Cardiac septum (tissue), 1 donor: ENCODE data around the gene FFAR4. TPM values are rescaled to one million over a fixed set of nuclear protein-coding genes. Genes with fewer than 3 reads are reported as not detected.

ENCODE experiments used
- DNase-seq: peaks from one replicate; pipeline ENCODE4 v3.0.0-alpha.2; 2020; ENCODE audit warnings: low spot score
- intact Hi-C: fragments of 100-400 bp; cut with DNase I; formaldehyde crosslinking; loops from one replicate; pipeline ENCODE4 v1.14.0; 2022
- total RNA-seq: library from RNA; stranded (reverse); fragmentation: NEBNext Ultra II Directional; extraction: Animal tissue kit (Norgen Biotek cat#: 25700); gene quantifications from one replicate; pipeline ENCODE4 v1.2.1, GENCODE V29; 2021
- donor health status: DM: no; HTN: no; CAD: no.

The FFAR4 gene
- total RNA-seq, 1 donor from 2014 or later: 0.08 TPM

DNA sequence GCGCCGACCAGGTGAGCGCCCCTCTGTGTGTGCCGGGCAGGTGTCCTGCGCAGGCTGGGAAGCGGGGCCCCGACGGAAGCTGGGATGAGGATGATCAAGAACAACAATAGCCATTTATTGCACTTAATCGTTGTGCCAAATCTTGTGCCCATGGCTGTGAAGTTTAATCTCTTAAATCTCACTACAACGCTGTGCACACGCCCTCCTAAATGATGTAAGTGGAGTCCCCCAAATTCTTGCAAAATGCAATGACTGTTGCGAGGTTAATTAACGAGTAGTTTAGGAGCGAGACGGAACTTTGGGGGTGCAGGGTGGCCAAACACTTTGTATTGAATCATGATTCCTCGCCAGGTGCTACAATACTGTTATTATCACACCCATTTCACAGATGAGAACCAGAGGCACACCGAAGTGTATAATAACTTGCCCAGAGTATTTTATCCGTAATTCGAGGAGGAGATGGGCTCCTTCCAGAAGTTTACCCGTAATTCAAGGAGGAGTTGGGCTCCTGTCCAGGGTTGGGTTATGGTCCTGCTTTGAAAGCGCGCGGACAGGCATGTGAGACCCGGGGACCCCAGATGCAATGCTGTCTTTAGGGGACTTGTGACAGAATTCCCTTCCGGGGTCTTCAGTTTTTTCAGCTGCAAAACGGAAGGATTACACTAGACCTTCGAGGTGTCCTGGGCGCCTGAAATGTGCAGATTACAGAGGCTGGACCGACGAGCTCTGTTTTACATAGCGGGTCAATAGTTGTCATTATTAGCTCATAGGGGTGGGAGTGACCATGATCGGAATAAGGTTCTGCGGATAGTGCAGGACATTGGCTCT, 1.0 kb downstream of the FFAR4 start:
- DNase-seq: no peak
- intact Hi-C loops: no loop called here

DNA sequence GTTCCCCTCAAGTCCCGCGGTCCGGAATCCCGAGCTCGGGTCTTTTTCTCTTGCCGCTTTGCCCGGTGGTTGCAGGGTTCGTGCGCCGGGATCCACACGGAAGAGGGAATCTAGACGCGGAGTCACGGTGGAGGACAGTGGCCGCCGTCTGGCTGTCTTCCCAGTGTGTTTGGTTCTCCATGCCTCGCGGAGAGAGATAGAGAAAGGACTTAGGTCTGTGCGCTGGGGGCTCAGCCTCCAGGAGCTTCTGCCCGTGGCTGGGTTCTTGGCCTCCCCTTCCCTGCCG, 1.6 kb downstream of the FFAR4 start:
- DNase-seq: no peak
- intact Hi-C loops: no loop called here

DNA sequence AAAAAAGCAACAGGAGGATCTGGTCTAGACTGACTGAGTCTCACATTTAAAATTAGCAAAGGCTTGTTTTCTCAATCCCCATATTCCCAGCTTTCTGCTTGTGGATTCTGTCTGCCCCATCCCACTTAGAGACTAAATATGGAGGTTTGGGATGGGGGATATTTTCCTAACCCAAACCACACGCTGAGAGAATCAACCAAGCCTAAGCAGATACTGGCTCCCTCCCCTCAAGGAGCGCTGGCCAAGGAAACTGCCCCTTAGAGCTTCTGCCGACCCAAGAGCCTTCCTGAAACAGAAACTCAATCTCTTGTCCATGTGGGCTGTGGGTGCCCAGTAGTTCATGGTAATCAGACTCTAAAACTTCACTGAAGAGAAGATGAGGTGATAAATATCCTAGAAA, 3.9 kb downstream of the FFAR4 start:
- no peak for DNase-seq
- intact Hi-C loops: no loop called here

DNA sequence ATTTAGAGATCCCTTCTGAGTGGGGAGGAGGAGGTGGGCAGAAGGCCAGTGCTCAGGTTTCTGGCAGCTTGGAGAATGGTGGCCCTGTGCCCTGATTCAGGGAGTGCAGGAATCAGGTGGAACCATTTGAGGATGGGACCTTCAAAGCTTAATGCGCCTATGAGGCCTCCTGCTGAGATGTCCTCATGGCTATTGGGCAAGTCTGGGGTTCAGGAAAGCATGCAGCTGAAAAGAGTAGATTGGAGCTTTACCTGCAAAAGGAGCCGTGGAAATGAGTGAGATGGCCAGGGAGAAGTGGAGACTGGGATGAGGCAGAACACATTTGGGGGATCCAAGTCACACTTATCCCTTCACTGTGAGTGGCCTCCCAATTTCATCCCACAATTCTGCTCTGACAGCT, 6.1 kb downstream of the FFAR4 start:
- no peak for DNase-seq
- intact Hi-C loops: no loop called here

DNA sequence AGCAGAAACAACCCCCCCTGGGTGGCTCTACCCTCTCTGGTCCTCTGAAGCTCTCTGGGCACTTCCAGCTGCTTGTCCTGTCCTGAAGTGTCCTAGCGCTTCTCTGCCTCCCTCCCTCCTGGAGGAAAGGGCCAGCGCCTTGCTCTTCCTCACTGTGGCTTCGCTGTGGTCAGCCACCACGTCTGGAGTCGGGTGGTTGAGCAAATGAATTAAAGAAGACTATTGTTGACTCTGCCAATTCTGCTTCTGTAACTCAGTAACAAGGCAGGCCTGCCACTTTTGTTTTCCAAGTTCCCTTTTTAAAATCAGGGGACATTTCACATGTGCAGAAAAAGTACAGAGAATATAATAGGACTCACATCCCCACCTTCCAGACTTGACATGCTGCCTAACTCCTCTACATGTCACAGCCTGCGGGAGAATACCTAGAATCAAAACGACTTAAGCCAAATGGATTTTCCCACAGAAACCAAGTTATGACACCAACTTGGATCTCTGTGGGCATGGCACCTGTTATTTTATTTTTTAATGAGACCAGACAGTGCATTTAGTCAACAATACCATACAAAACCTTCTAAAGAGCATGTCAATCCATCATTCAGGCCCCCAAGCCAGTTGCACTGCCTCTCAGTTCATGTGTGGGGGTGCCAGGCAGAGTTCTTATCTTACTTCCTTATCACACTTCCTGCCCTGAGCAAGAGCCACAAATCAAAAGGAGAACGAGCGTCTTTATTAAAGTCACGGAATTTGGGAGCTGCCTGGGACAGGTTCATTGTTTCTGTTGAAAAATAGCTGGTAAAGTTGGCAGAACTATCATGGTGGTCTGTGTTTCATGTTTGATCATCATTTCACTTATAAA, 6.8 kb downstream of the FFAR4 start:
- no peak for DNase-seq
- intact Hi-C loops: no loop called here

DNA sequence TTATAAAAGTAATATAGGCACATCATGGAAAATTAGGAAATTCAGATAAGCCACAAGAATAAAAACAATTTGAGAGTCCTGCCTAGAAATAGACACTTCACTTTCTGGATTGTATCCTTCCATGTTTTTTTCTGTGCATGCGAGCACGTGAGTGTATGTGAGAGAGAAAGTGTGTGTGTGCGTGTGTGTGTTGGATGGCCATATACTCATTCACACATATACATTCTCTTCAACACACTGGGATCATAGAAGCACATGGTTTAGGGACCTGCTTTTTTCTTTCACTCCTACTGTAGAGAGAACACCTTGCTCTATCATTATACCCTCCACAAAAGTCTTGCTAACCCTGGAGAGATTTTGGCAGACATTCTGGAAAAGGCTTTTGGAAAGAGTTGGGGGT, 7.5 kb downstream of the FFAR4 start:
- intact Hi-C loops: no loop called here
- DNase-seq: no peak

DNA sequence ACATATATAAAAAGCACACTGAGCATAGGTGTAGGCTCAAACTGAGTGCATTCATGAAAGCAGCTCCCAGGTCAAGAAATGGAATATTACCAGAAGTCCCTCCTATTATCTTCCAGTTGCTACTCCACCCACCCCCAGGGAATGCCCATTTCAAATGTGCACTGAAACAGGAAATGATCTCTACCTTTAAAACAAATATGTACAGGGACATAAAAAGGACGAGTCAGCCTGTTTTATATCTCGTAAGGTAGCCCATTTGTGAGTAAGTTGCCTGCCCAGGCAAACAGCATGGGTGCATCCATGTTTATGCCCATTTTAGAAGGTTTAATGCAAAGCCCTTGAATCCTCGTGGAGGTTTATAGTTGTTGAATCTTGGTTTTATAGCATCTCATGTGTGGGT, 10.4 kb downstream of the FFAR4 start:
- DNase-seq: no peak
- intact Hi-C loops: no loop called here

DNA sequence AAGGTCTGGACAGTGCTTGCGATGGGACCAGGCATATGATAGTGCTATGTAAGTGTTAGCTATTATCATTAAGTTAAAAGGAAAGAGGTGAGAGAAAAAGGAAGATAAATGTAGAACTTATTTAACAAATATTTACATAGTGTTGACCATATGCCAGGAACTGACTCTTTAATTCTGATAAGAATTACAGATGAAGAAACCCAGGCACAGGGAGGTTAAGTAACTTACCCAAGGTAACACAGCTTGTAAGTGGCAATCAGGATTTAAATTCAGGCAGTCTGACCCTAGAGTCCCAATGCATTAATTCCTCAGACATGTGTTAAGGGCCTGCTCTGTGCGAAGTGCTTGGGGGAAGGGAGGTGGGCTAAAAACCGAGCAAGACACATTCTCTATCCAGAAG, 11.1 kb downstream of the FFAR4 start:
- DNase-seq: no peak

DNA sequence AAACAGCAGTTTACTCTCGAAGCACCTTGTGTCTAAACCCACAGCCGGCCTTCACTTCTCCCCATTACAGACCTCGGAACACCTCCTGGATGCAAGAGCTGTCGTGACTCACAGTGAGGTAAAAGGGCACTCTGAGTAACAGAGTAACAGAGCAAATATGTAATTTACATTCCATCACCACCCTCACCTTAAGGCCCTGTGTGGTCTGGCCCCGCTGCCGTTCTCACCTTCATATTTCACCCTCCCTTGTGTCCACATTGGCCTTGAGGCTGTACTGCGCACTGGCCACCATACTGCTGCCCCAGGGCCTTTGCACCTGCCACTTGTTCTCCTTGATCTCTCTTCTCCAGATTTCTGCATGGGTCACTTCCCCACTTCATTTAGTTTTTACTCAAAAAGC, 12.6 kb downstream of the FFAR4 start:
- intact Hi-C loops: no loop called here
- DNase-seq: no peak

More for the DNA sequence above, 11.1 kb downstream of the FFAR4 start:
- intact Hi-C loops: no loop called here

DNA sequence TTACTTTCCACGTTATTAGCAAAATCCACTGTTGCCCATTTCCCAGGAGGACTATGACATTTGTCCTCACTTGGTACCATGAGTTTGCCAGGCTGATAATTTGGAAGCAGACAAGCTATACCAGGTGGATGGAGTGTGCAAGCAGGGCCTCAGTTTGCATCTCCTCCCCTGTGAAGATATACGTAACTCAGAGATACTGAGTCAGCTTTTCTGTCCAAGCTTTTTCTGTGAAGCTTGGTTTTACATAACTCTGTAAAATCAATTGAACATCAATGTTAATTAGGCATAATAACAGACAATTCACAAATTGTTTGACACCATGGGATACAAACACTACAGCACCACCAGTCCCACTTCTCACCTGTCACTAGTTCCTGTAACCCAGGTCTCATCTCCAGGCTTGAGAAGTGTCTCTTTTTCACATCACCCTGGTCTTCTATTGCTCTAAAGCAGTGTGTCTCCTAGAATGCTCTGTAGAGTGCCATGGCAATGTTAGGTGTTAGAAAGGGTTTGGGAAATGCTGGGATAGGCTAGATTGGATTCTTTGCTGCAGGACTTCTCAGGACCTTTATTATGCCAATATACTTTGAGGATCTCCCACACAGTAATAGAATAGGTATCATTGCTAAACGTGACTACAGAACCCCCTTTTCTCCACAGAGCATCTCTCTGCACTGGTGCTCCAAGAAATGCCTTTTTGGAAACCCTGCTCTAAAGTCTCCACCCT, 13.7 kb downstream of the FFAR4 start:
- DNase-seq: no peak
- intact Hi-C loops: no loop called here

DNA sequence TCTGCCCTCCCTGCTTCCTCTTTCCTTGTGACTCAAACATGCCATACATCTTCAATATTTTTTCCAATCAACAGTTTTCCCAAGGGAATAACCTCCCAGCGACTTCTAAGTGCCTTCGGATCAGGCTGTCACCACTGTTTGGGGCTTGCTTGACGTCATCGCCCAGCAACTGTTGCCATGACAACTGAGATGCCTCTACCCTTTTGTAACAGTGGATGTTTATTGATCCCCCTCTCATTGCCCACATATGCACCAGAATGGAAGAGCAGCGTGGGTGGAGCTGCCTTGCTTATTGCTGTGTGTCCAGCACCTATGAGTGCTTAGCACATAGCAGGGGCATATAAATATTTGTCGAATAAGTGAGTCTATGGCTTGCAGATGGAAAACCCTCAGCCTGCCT, 14.4 kb downstream of the FFAR4 start:
- intact Hi-C loops: no loop called here
- DNase-seq: no peak

DNA sequence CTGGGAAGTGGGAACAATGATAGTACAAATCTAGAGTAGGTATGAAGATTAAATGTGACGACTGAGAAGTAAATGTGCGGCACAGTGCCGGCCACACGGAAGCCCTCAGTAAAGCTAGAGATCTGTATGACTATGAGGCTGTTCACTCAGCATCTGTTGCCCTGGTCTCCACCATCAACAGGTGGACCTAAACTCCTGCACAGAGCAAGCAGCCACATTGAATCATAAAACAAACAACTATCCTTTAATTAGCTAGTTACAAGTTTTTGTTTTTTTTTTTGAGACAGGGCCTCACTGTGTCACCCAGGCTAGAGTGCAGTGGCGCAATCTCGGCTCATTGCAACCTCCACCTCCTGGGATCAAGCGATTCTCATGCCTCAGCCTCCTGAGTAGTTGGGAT, 18.0 kb downstream of the FFAR4 start:
- intact Hi-C loops: no loop called here

DNA sequence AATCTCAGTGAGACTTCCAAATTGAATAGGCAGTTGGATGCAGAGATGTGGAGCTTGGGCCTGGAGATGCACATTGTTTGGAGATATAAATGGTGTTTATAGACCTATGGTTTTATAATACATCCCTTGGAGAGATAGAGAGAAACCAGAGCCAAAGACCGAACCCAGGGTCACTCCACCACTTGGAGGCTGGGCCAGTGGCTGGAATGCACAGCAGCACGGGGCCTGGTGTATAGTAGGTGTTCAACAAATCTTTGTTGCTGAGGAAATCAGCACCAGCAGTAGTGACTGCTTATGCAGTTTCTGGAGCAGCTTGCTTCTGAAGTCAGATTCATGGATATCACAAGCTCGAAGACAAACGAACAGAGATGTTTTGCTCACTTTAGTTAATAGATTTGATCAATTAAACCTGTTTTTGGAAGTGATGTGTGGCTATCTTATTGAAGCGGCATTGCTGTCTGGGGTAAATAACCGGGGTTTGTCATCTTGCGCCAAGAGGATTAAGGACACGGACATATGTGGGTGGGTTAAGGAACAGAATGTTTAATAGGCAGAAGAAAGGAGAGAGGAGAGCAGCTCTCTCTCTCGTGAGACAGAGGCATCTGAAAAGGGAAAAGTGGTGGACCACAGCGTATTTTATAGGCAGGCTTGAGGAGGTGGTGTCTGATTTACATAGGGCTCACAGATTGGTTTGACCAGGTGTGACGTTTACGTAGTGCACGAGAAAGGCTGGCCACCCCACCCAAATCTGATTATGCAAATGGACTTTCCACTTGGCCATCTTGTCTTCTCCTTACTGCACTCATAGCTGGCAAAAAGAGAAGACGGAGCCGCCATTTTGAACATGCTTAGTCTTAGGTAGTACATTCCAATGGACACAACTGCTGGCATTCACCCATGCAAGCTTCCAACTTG, 23.4 kb downstream of the FFAR4 start:
- DNase-seq: no peak
- intact Hi-C loops: no loop called here

More for the DNA sequence above, 18.0 kb downstream of the FFAR4 start:
- DNase-seq: no peak

DNA sequence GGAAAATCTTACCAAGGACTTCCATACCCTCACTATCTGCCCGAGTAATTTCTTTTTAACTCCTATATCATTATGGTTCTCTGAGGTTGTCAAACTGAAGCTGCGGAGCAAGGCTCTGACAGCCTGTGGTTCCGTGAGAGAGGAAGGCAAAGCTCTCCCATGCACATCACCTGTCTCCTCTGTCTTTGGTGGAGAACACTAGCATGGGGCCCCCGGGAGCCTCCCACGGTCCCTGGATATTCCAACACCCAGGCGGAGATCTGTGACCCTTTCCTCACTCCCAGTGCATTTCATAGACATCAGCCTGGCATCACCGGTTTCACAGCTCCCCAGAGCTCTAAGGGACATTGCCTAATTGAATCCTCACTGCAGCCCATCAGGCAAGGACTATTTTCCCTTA, 24.2 kb downstream of the FFAR4 start:
- intact Hi-C loops: no loop called here
- DNase-seq: no peak

DNA sequence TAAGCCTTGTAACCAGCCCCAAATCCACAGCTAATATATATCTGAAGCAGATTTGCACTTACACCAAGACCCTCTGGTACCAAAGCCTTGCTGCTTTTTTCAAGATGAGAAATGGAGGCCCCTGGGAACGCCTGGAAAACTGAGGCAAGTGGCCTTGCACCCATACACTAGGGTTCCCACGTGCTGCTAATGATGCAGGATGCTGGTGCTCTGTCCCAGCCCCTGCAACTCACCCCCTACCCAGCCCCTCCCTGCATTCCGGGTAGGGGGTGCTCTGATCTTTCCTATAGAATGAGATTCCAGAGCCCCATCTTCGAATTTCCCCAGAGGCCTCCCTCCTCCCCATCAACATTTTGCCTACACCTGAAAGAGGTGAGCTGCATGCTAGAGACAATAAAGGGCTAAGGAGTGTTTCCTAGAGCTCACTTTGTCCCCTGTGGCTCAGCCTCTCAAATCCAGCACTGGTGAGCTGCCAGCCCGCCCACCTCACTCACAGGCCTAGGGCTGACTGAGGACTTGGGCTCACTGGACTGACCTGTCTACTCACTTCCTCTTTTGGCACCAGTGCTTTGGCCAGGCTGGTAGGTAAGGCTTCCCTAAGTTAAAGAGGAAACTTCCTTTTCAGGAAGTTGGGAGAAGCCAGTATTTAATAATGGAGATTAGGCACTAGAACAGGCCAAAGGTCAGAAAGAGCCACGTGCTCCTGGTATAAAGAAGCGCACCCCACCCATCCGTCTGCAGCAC, 24.8 kb downstream of the FFAR4 start:
- intact Hi-C loops: no loop called here

DNA sequence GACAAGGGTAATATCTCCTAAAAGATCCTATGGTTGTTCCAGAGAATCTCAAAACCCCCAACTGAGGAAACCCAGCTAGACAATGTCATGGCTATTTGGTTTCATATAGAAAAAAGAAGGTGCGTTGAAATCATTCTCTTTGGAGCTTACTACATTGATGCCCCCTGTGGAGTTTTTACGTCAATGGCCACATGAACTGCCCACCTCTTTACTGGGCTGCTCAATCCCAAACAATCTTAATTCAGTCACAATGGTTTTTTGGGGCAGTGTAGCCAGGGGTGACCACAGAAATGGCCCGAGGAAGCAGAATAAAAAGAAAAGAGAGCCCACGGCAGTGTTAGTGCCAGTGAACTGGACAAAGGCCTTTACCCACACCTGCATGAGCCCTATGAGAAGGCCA, 26.8 kb downstream of the FFAR4 start:
- intact Hi-C loops: no loop called here
- no peak for DNase-seq

More for the DNA sequence above, 24.8 kb downstream of the FFAR4 start:
- DNase-seq: no peak

DNA sequence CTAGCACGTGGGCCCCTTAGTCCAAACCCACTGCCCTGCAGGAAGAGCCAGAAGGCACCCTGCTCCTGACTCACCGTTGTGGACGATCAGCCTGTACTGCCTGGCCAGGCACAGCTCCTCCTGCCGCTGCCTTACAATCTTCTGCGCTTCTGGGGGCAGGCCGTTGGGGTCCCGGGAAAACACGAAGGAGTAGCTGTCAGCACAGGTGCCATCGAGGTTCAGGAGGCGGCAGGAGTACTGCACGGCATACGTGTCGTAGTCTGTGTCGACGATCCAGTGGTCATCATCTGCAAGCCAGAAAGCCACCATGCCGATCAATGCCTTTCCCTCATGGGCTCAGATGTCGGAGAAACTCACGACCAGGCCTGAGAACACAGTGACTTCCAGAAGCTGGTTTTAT, 27.3 kb downstream of the FFAR4 start:
- DNase-seq: no peak
- intact Hi-C loops: no loop called here

DNA sequence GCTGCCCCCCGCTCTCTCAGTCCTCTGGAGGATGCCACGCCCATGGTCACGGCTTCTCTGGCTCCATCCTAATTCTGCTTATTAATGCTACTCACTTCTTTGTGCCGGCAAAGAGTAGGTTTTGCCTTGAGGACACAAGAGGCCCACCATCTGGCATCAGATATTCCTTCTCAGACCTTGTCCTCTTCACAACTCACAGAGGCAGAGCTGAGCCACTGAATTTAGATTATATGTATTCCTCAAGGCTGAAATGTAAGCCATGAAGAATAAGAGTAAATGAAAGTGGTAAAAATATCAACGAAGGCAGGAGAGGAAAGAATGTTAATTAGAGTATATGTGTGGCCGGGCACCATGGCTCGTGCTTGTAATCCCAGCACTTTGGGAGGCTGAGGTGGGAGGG, 28.1 kb downstream of the FFAR4 start:
- DNase-seq: no peak
- intact Hi-C loops: no loop called here
